Upper lobe of left lung (tissue), 4 donors: Measurements from ENCODE around the gene PPP1CA.

ENCODE experiments used
- POLR2A ChIP-seq, 4 donors: fragments of 450-650 bp; IDR thresholded peaks; one replicate each; pipeline ENCODE4 v1.5.1; 2016 to 2017; ENCODE audit warnings: antibody characterized with exemption in 4 of 4, mild to moderate bottlenecking in 2 of 4
- TF ChIP-seq, protein P1 (sequence below), 6 experiments: fragments of 450-650 bp in 4 of 6; fragments of 200-600 bp in 2 of 6; sonication (generic) in 2 of 6; IDR thresholded peaks; one replicate each; pipeline ENCODE4 v1.5.1; 2016 to 2019; ENCODE audit warnings: antibody characterized with exemption in 6 of 6

DNA sequence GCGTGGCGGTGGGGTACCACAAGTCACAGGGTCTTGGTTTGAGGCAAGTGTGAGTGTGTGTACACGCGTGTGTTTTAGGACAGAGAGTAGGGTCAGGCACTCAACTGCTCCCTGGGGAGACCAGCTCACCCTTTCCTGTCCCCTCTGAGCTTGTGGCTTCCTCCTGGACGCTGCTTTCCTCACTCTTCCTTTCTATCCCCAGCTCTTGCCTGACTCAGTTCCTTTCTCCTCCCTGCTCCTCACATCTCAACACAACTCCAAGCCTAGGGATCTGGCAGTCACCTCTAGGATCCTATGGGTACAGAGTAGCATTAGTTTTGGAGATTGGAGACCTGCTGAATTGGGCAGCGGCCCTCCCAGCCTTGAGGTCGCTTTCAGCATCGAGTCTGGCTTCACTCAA lies 32.4 kb downstream of the PPP1CA start:
- TF ChIP-seq, protein P1, sequence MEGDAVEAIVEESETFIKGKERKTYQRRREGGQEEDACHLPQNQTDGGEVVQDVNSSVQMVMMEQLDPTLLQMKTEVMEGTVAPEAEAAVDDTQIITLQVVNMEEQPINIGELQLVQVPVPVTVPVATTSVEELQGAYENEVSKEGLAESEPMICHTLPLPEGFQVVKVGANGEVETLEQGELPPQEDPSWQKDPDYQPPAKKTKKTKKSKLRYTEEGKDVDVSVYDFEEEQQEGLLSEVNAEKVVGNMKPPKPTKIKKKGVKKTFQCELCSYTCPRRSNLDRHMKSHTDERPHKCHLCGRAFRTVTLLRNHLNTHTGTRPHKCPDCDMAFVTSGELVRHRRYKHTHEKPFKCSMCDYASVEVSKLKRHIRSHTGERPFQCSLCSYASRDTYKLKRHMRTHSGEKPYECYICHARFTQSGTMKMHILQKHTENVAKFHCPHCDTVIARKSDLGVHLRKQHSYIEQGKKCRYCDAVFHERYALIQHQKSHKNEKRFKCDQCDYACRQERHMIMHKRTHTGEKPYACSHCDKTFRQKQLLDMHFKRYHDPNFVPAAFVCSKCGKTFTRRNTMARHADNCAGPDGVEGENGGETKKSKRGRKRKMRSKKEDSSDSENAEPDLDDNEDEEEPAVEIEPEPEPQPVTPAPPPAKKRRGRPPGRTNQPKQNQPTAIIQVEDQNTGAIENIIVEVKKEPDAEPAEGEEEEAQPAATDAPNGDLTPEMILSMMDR (IDR thresholded peaks at IDR 0.05) = no peak
- no peak for TF ChIP-seq POLR2A (IDR thresholded peaks at IDR 0.05)
